ENCODE measurements around the gene SUPV3L1. TPM values are rescaled to one million over a fixed set of nuclear protein-coding genes. Genes with fewer than 3 reads are reported as not detected.
A peak's percentile ranks its signal among the peaks of the same experiment; 100 is the strongest.
"Not testable (repeated sequence)": the region's sequence is repeated elsewhere in the genome, so short reads cannot be mapped to it uniquely, and the experiment has no call there.

SUPV3L1 gene
- total RNA-seq, 4 donors from 2014 or later, result 19.6 to 21.4 (median 20.4) TPM

DNA sequence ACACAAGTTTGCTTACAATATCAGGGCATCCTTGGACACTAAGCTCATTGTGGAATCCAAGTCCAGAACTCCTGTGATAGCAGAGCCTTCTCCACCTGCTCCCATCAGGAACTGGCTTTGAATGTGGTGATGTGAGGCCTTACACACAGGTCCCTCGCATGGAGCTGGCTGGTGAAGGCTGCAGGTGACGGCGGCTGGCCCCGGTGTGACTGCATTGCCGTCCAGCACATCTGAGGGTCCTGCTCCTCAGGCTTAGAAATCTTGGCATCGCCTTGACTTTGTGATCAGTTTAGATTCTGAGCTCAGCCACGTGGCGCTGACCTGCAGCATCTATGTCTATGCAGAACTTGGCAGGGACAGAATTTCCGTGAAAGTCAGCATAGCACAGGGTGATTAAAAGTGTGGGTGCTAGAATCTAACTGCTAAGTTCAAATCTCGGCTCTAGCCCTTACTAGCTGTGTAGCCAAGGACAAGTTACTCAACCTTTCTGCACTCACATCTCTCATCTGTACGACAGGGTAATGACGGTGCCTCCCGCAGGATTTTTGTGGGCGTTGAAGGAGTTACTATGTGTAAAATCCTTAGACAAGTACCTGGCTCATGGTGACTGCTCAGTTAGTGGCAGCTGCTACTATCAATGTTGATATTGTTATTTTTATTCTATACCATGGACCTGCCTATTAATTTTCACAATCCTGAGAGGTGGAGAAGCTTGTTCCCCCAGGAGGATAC is 66.7 kb downstream of the SUPV3L1 start:
- H3K4me3 ChIP-seq (ENCODE audit: low read depth, poor library complexity, severe bottlenecking), result no peak overlapping the region
- 91 to 92% methylated on average over 13 of the region's 14 CpGs for WGBS, 2 donors
- DNase-seq (ENCODE audit: low spot score in 2 of 2), result no peak
- intact Hi-C loops (cut with DNase I; ENCODE audit: low total_unique reads), result no loop called here
- TF ChIP-seq POLR2A (IDR thresholded peaks at IDR 0.05) (no peak), CTCF (IDR thresholded peaks at IDR 0.05) (no peak)

GRCh38 chr10:69247313-69247710 is 67.3 kb downstream of the SUPV3L1 start:
- intact Hi-C loops (cut with DNase I; ENCODE audit: low total_unique reads), result no loop called here
- no peak for TF ChIP-seq POLR2A (IDR thresholded peaks at IDR 0.05)
- TF ChIP-seq CTCF (IDR thresholded peaks at IDR 0.05), result no peak
- no peak overlapping the region for H3K4me3 ChIP-seq (ENCODE audit: low read depth, poor library complexity, severe bottlenecking)
- WGBS, 2 donors, result 92 to 98% methylated on average over 12 to 13 of the region's 13 CpGs
- DNase-seq (ENCODE audit: low spot score in 2 of 2), result no peak

DNA sequence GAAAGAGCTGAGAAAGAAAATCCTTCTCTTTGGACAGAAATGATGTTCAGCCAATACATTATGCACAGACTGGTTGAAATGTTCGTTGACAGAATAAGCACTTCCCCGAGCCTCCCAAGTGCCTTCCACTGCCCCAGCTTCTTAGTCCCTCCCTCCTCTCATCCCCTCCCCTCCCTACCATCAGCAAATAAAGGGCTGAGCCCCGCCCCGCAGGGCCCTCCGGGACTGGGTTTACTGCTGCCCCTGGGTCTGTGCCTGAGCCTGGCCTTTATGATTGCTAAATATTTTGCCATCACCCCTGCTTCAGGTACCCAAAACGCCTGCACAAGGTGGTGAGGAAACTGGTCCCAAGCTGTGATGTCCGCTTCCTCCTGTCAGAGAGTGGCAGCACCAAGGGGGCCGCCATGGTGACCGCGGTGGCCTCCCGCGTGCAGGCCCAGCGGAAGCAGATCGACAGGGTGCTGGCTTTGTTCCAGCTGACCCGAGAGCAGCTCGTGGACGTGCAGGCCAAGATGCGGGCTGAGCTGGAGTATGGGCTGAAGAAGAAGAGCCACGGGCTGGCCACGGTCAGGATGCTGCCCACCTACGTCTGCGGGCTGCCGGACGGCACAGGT is 68.2 kb downstream of the SUPV3L1 start:
- DNase-seq (ENCODE audit: low spot score in 2 of 2), result no peak
- TF ChIP-seq CTCF (IDR thresholded peaks at IDR 0.05) (no peak), POLR2A (IDR thresholded peaks at IDR 0.05) (no peak)
- intact Hi-C loops (cut with DNase I; ENCODE audit: low total_unique reads), result no loop called here
- WGBS, 2 donors, result 86 to 87% methylated on average over 24 of the region's 24 CpGs
- no peak overlapping the region for H3K4me3 ChIP-seq (ENCODE audit: low read depth, poor library complexity, severe bottlenecking)

GRCh38 chr10:69250041-69250440 is 70.0 kb downstream of the SUPV3L1 start:
- 92 to 93% methylated on average over 9 to 14 of the region's 14 CpGs for WGBS, 2 donors
- intact Hi-C loops (cut with DNase I; ENCODE audit: low total_unique reads), result no loop called here
- TF ChIP-seq CTCF (IDR thresholded peaks at IDR 0.05) (no peak), POLR2A (IDR thresholded peaks at IDR 0.05) (no peak)
- DNase-seq (ENCODE audit: low spot score in 2 of 2), result peak in 1 of 2 donors; percentile 66
- no peak overlapping the region for H3K4me3 ChIP-seq (ENCODE audit: low read depth, poor library complexity, severe bottlenecking)

- H3K4me3 ChIP-seq (ENCODE audit: low read depth, poor library complexity, severe bottlenecking); intact Hi-C loops (cut with DNase I; ENCODE audit: low total_unique reads); DNase-seq (ENCODE audit: low spot score in 2 of 2): not testable (repeated sequence)
- WGBS, 2 donors, result 94 to 99% methylated on average over 2 of the region's 2 CpGs
Observed at GRCh38 chr10:69251417-69251816, 71.4 kb downstream of the SUPV3L1 start.

GRCh38 chr10:69253171-69253570 is 73.1 kb downstream of the SUPV3L1 start:
- TF ChIP-seq POLR2A (IDR thresholded peaks at IDR 0.05), result no peak
- TF ChIP-seq CTCF (IDR thresholded peaks at IDR 0.05), result no peak
- H3K4me3 ChIP-seq (ENCODE audit: low read depth, poor library complexity, severe bottlenecking), result no peak overlapping the region
- 79 to 84% methylated on average over 3 of the region's 3 CpGs for WGBS, 2 donors
- intact Hi-C loops (cut with DNase I; ENCODE audit: low total_unique reads), result no loop called here
- DNase-seq (ENCODE audit: low spot score in 2 of 2), result peak in 1 of 2 donors; percentile 39
